HEK293 (cell line): ENCODE results near the gene COPRS.

Source experiments
- CTCF ChIA-PET: fragments of 350-600 bp; formaldehyde crosslinking; extraction: SDS; loops from one replicate; lab custom pipeline; 2021; ENCODE audit warnings: antibody characterized with exemption; lab: Yijun Ruan, JAX
- POLR2A ChIA-PET: fragments of 300-600 bp; formaldehyde crosslinking; extraction: SDS; loops from one replicate; lab custom pipeline; 2020; ENCODE audit warnings: antibody characterized with exemption, inconsistent platforms; lab: Yijun Ruan, JAX
- H3K27ac ChIP-seq: fragments of 200-500 bp; sonication (Bioruptor generic); 2 replicates; pipeline ENCODE4 v1.5.1; 2014; ENCODE audit warnings: low read depth, low read length, control low read depth, inconsistent platforms; ENCODE audit errors: extremely low read depth
- H3K36me3 ChIP-seq, 2 experiments: fragments of 200-500 bp in 1 of 2; sonication (Bioruptor generic) in 1 of 2; 1 replicate in 1 of 2; 2 replicates in 1 of 2; pipeline ENCODE4 v1.5.1; 2014 to 2017; ENCODE audit warnings: inconsistent platforms in 2 of 2, low read length in 2 of 2; ENCODE audit not compliant: control insufficient read depth in 2 of 2, insufficient read depth in 1 of 2
- H3K4me1 ChIP-seq: fragments of 200-500 bp; sonication (Bioruptor generic); 2 replicates; pipeline ENCODE4 v1.5.1; 2014; ENCODE audit warnings: mild to moderate bottlenecking, low read length, inconsistent platforms; ENCODE audit not compliant: control insufficient read depth, insufficient read depth
- H3K4me3 ChIP-seq: 2 replicates; pipeline ENCODE4 v1.5.1; 2011; ENCODE audit warnings: low read depth, mild to moderate bottlenecking, control low read depth, low read length, moderate library complexity
- H3K9me3 ChIP-seq: fragments of 200-500 bp; sonication (Bioruptor generic); 2 replicates; pipeline ENCODE4 v1.5.1; 2014; ENCODE audit warnings: low read depth, low read length, inconsistent platforms; ENCODE audit not compliant: control insufficient read depth, insufficient read depth
- GLI2 ChIP-seq: fragments of 450-650 bp; formaldehyde crosslinking; IDR thresholded peaks from 2 replicates; pipeline ENCODE4; 2017; ENCODE audit warnings: missing biosample characterization, missing genetic modification characterization, low read depth, borderline replicate concordance
- SCRT1 ChIP-seq: fragments of 450-650 bp; formaldehyde crosslinking; IDR thresholded peaks from 2 replicates; pipeline ENCODE4 v1.5.1; 2016; ENCODE audit warnings: missing biosample characterization, missing genetic modification characterization, borderline replicate concordance
- SCRT2 ChIP-seq: fragments of 450-650 bp; formaldehyde crosslinking; IDR thresholded peaks from 2 replicates; pipeline ENCODE4 v1.5.1; 2016; ENCODE audit warnings: missing biosample characterization, missing genetic modification characterization
- ZBTB17 ChIP-seq: fragments of 450-650 bp; formaldehyde crosslinking; IDR thresholded peaks from 2 replicates; pipeline ENCODE4 v1.5.1; 2016; ENCODE audit warnings: missing biosample characterization, missing genetic modification characterization
- ZBTB21 ChIP-seq: fragments of 450-650 bp; formaldehyde crosslinking; IDR thresholded peaks from 2 replicates; pipeline ENCODE4 v1.5.1; 2017; ENCODE audit warnings: missing biosample characterization, missing genetic modification characterization
- ZFHX2 ChIP-seq: fragments of 450-650 bp; formaldehyde crosslinking; conservative IDR thresholded peaks from 2 replicates; pipeline ENCODE4 v1.5.1; 2016; ENCODE audit warnings: missing biosample characterization, missing genetic modification characterization
- ZNF114 ChIP-seq: fragments of 450-650 bp; formaldehyde crosslinking; IDR thresholded peaks from 2 replicates; pipeline ENCODE4 v1.5.0; 2017; ENCODE audit warnings: missing biosample characterization, missing genetic modification characterization
- ZNF324 ChIP-seq: fragments of 450-650 bp; formaldehyde crosslinking; IDR thresholded peaks from 2 replicates; pipeline ENCODE4 v1.5.1; 2016; ENCODE audit warnings: missing biosample characterization, missing genetic modification characterization
- ZNF354C ChIP-seq: fragments of 450-650 bp; formaldehyde crosslinking; IDR thresholded peaks from 2 replicates; pipeline ENCODE4 v1.5.1; 2016; ENCODE audit warnings: missing biosample characterization, missing genetic modification characterization, low read depth, borderline replicate concordance
- ZNF510 ChIP-seq: fragments of 450-650 bp; formaldehyde crosslinking; IDR thresholded peaks from 2 replicates; pipeline ENCODE4 v1.5.1; 2018; ENCODE audit warnings: mild to moderate bottlenecking, missing genetic modification characterization, missing biosample characterization; ENCODE audit not compliant: insufficient replicate concordance
- ZNF560 ChIP-seq: fragments of 450-650 bp; formaldehyde crosslinking; IDR thresholded peaks from 2 replicates; pipeline ENCODE4 v1.5.1; 2017; ENCODE audit warnings: missing biosample characterization, missing genetic modification characterization, borderline replicate concordance
- ZNF600 ChIP-seq: fragments of 450-650 bp; formaldehyde crosslinking; IDR thresholded peaks from 2 replicates; pipeline ENCODE4 v1.5.1; 2016; ENCODE audit warnings: missing biosample characterization, missing genetic modification characterization
- ZNF658 ChIP-seq: fragments of 450-650 bp; formaldehyde crosslinking; IDR thresholded peaks from 2 replicates; pipeline ENCODE4; 2016; ENCODE audit warnings: missing biosample characterization, missing genetic modification characterization
- ZNF670 ChIP-seq: fragments of 450-650 bp; formaldehyde crosslinking; IDR thresholded peaks from 2 replicates; pipeline ENCODE4 v1.5.1; 2016; ENCODE audit warnings: missing biosample characterization, missing genetic modification characterization, low read depth
- ZSCAN16 ChIP-seq: fragments of 450-650 bp; formaldehyde crosslinking; IDR thresholded peaks from 2 replicates; pipeline ENCODE4 v1.5.1; 2016; ENCODE audit warnings: missing biosample characterization, missing genetic modification characterization
- ZSCAN30 ChIP-seq: fragments of 450-650 bp; IDR thresholded peaks from 2 replicates; pipeline ENCODE4 v1.5.1; 2018; ENCODE audit warnings: missing biosample characterization, mild to moderate bottlenecking, missing genetic modification characterization, moderate library complexity
- TF ChIP-seq, protein P1 (sequence below): fragments of 450-650 bp; formaldehyde crosslinking; IDR thresholded peaks from 2 replicates; pipeline ENCODE4 v1.5.1; 2016; ENCODE audit warnings: missing biosample characterization, missing genetic modification characterization
- TF ChIP-seq, protein P2 (sequence below): sonication (generic); formaldehyde crosslinking; IDR thresholded peaks from 2 replicates; pipeline ENCODE4 v1.8.1; 2022; ENCODE audit warnings: mild to moderate bottlenecking, moderate library complexity, missing genetic modification reagents
- TF ChIP-seq, protein P3 (sequence below): fragments of 450-650 bp; formaldehyde crosslinking; IDR thresholded peaks from 2 replicates; pipeline ENCODE4 v1.5.1; 2016; ENCODE audit warnings: missing biosample characterization, missing genetic modification characterization
- TF ChIP-seq, protein P4 (sequence below): fragments of 450-650 bp; formaldehyde crosslinking; IDR thresholded peaks from 2 replicates; pipeline ENCODE4 v1.5.1; 2016; ENCODE audit warnings: missing biosample characterization, missing genetic modification characterization

The COPRS gene

DNA sequence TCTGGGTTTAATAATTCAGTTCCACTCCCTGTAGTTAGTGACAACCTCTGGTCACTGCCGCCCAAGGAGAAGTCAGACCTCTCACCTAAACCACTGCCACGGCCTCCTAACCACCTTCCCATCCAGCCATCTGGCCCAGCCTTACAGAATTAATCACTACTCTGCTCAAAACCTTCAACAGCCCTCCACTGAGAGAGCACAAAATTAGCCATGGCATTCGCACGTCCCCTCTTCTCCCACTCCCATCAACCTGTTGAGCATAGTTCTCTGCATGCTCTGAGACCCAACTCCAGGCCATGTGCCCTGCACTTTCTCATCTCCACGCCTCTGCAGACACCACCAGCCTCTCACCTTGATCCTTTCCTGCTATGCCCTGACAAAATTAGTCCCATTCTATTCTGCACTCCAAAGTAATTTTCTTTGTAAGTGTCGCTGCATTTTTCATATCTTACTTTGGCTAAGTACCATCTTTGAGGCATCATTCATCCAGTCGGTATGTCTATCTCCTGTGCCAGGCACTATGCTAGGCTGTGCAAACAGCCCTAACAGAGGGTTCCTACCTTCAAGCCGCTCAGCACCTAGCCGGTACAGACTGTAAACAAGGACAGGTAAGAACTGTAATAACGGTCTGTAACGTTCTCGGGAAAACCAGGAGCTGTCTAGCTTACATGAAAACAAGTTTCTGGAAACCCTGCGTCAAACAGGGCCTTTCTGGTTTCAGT is 963 bp downstream of the COPRS start (continued):
- no peak for TF ChIP-seq GLI2 (tag by site-specific recombination)
- TF ChIP-seq ZBTB21 (tag by site-specific recombination): no peak
- peak; percentile 98 for TF ChIP-seq SCRT2 (tag by site-specific recombination)
- TF ChIP-seq ZNF658 (tag by site-specific recombination): no peak
- TF ChIP-seq ZNF354C (tag by site-specific recombination): no peak
- peak; percentile 98 for TF ChIP-seq SCRT1 (tag by site-specific recombination)
- TF ChIP-seq ZNF670 (tag by site-specific recombination): no peak
- peak; percentile 53; the same call in 1 of the 2 replicates for TF ChIP-seq ZBTB17 (tag by site-specific recombination)
- no peak for TF ChIP-seq ZNF324

DNA sequence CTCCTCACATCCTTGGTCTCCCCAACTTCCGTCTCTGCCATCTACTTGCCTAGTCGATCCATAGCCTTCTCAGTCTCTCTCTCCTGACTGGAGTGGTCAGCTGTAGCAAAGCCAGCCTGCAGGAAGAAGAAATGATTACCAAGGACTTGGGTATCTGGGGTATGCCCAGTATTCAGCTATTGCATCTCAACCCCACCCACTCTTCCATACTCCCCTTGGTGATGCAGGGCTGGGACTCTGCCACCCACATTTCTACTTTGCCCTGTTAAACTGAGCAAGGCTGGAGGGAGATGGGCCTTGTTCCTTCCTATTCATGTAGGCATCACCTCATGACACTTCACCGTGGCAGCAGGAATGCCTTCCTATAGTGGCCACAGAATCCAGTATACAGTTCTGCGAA is 2.3 kb downstream of the COPRS start:
- Histone ChIP-seq H3K36me3 (peaks cover 25 to 43% of the 10 kb centered on the region in 2 experiments), H3K4me3 (no peak overlapping the region), H3K4me1 (peaks cover 6% of the 10 kb centered on the region), H3K9me3 (no peaks in the 10 kb centered on the region), H3K27ac (no peak overlapping the region)
- ChIA-PET POLR2A (interaction anchor here (0.7 to 1.0 kb wide), 2 partner anchors 15 to 369 kb away, joined by 3 to 6 read pairs; no protein-coding TSS in a partner anchor), CTCF (interaction anchor here (0.6 to 3.1 kb wide), 2 partner anchors 14 to 119 kb away, joined by 3 to 24 read pairs; no protein-coding TSS in a partner anchor)
- TF ChIP-seq, protein P1, sequence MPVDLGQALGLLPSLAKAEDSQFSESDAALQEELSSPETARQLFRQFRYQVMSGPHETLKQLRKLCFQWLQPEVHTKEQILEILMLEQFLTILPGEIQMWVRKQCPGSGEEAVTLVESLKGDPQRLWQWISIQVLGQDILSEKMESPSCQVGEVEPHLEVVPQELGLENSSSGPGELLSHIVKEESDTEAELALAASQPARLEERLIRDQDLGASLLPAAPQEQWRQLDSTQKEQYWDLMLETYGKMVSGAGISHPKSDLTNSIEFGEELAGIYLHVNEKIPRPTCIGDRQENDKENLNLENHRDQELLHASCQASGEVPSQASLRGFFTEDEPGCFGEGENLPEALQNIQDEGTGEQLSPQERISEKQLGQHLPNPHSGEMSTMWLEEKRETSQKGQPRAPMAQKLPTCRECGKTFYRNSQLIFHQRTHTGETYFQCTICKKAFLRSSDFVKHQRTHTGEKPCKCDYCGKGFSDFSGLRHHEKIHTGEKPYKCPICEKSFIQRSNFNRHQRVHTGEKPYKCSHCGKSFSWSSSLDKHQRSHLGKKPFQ: no peak
- TF ChIP-seq, protein P2, sequence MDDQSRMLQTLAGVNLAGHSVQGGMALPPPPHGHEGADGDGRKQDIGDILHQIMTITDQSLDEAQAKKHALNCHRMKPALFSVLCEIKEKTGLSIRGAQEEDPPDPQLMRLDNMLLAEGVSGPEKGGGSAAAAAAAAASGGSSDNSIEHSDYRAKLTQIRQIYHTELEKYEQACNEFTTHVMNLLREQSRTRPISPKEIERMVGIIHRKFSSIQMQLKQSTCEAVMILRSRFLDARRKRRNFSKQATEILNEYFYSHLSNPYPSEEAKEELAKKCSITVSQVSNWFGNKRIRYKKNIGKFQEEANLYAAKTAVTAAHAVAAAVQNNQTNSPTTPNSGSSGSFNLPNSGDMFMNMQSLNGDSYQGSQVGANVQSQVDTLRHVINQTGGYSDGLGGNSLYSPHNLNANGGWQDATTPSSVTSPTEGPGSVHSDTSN (CRISPR knock-in tag): no peak
- peak; percentile 55; the same call in 1 of the 2 replicates for TF ChIP-seq ZFHX2
- TF ChIP-seq, protein P3, sequence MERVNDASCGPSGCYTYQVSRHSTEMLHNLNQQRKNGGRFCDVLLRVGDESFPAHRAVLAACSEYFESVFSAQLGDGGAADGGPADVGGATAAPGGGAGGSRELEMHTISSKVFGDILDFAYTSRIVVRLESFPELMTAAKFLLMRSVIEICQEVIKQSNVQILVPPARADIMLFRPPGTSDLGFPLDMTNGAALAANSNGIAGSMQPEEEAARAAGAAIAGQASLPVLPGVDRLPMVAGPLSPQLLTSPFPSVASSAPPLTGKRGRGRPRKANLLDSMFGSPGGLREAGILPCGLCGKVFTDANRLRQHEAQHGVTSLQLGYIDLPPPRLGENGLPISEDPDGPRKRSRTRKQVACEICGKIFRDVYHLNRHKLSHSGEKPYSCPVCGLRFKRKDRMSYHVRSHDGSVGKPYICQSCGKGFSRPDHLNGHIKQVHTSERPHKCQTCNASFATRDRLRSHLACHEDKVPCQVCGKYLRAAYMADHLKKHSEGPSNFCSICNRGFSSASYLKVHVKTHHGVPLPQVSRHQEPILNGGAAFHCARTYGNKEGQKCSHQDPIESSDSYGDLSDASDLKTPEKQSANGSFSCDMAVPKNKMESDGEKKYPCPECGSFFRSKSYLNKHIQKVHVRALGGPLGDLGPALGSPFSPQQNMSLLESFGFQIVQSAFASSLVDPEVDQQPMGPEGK (tag by site-specific recombination): no peak
- TF ChIP-seq, protein P4, sequence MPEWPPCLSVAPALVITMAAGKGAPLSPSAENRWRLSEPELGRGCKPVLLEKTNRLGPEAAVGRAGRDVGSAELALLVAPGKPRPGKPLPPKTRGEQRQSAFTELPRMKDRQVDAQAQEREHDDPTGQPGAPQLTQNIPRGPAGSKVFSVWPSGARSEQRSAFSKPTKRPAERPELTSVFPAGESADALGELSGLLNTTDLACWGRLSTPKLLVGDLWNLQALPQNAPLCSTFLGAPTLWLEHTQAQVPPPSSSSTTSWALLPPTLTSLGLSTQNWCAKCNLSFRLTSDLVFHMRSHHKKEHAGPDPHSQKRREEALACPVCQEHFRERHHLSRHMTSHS (tag by site-specific recombination): no peak

DNA sequence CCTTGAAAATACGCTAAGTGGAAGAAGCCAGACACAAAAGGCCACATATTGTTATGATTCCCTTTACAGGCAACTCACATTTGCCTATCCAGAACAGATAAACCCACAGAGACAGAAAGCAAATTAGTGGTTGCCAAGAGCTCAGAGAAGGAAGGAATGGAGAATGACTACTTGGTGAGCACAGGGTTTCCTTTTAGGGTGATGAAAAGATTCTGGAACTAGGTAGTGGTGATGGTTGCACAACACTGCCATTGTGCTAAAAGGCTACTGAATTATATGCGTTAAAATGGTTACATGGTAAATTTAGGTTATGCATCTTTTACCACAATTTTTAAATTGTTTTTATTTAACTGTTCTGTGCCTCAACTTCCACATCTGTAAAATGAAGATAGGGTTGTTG is 4.4 kb downstream of the COPRS start:
- Histone ChIP-seq H3K9me3 (no peaks in the 10 kb centered on the region), H3K27ac (no peak overlapping the region), H3K4me1 (peaks cover 4% of the 10 kb centered on the region), H3K36me3 (peaks cover 24 to 47% of the 10 kb centered on the region in 2 experiments), H3K4me3 (no peak overlapping the region)
- TF ChIP-seq ZNF114 (tag by site-specific recombination) (no peak), ZNF600 (tag by site-specific recombination) (0 out of 2 replicates have a peak, but pooled peaks have one; percentile 14), ZNF560 (tag by site-specific recombination) (no peak), ZSCAN16 (tag by site-specific recombination) (no peak), ZNF510 (tag by site-specific recombination) (no peak), ZSCAN30 (tag by site-specific recombination) (no peak)
- ChIA-PET POLR2A (interaction anchor here (0.6 to 0.7 kb wide), 2 partner anchors 47 to 1404 kb away, joined by 3 to 4 read pairs; partner anchors contain the start of gene UTP6), CTCF (interaction anchor here (0.6 kb wide), 1 partner anchor 145 kb away, joined by 5 read pairs; no protein-coding TSS in a partner anchor)
